ENCODE measurements around the gene PANK4. TPM values are rescaled to one million over a fixed set of nuclear protein-coding genes. Genes with fewer than 3 reads are reported as not detected.
"Not testable (repeated sequence)": the region's sequence is repeated elsewhere in the genome, so short reads cannot be mapped to it uniquely, and the experiment has no call there.

PANK4 gene
- total RNA-seq, 8 experiments from 2014 or later = 24.9 to 44.0 (median 37.3) TPM

DNA sequence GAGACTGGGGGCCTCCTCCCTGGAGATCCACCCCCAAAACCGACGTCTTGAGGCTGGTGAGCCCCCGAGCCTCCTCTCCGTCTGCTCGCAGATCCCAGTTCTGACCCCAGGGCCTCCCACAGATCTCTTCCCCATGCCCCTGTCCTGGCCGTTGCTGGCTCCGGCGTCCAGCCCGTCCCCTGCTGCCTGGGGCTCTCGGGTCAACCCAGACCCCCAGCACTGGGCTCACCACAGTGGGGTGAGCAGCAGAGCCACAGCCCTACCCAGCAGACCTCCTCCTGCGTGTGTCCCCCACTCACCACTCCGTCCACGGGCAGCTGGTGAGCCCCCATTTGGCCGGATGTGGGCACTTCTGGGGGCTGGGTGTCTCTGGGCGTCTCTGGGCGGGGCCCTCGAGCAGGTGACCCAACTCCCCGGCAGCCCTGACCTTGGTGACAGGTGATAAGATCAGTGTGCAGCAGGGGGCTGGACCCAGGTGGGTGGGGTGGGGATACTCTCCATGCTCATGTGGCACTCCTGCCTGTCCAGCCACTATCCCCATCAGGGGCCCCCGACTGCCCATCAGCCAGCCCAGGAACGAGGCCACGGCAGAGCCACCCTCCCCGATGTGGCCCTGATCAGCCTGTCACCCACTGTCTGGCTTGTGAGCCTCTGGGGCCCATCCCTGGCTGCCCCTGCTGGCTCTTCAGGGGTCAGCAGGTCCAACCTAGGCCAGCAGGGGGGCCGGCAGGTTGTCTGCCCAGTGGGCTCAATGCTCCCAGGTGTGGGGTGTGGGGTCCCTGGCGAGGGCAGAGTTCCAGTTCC, 30.5 kb upstream of the PANK4 start:
- Histone ChIP-seq H3K27ac (no peak overlapping the region), H3K4me1 (replicated peaks in 1 of 2) (peaks cover 29 to 30% of the 10 kb centered on the region in 2 donors), H3K4me3 (no peak overlapping the region)
- 40 to 100% (median 60%) methylated on average over 1 to 10 of the region's 24 CpGs; no CpG with 5 or more reads in 6 of the 10 experiments for WGBS, 10 experiments
- ATAC-seq (replicated peaks in 6 of 8) = peak in 6 of 8 experiments; percentile 1 to 48 (median 16)
- in situ Hi-C loops (cut with MboI; ENCODE audit: low pct_unique_long_range_greater_than_20kb in 2 of 9, low sequenced_read_pairs in 9 of 9, unreplicated experiment in 9 of 9) = loop anchor here in 1 of 9 experiments (25.0 kb wide), 1 partner anchor 880 kb away; no protein-coding TSS in a partner anchor

GRCh38 chr1:2556277-2556677, 29.9 kb upstream of the PANK4 start, which contains the start of gene TNFRSF14:
TNFRSF14 (plus strand) TSS chr1:2556371; CDS start chr1:2556665, 294 bp downstream.
- ATAC-seq (replicated peaks in 6 of 8) = peak; percentile 6 to 72 (median 16)
- in situ Hi-C loops (cut with MboI; ENCODE audit: low pct_unique_long_range_greater_than_20kb in 2 of 9, low sequenced_read_pairs in 9 of 9, unreplicated experiment in 9 of 9) = loop anchor here in 1 of 9 experiments (25.0 kb wide), 1 partner anchor 881 kb away; no protein-coding TSS in a partner anchor
- Histone ChIP-seq H3K4me1 (replicated peaks in 1 of 2) (peaks cover 29 to 30% of the 10 kb centered on the region in 2 donors), H3K27ac (peak within 1 kb of the TSS in 1 of 2 donors; percentile 3), H3K4me3 (no peak within 1 kb of the TSS)
- 0 to 80% (median 57%) methylated on average over 2 to 8 of the region's 16 CpGs; no CpG with 5 or more reads in 6 of the 10 experiments for WGBS, 10 experiments

GRCh38 chr1:2555634-2556276, 29.4 kb upstream of the PANK4 start:
- Histone ChIP-seq H3K27ac (peak overlapping the region in 1 of 2 donors; percentile 3), H3K4me3 (no peak overlapping the region), H3K4me1 (replicated peaks in 1 of 2) (peaks cover 29 to 30% of the 10 kb centered on the region in 2 donors)
- ATAC-seq (replicated peaks in 6 of 8) = peak in 7 of 8 experiments; percentile 11 to 43 (median 20)
- in situ Hi-C loops (cut with MboI; ENCODE audit: low pct_unique_long_range_greater_than_20kb in 2 of 9, low sequenced_read_pairs in 9 of 9, unreplicated experiment in 9 of 9) = loop anchor here in 1 of 9 experiments (25.0 kb wide), 1 partner anchor 882 kb away; no protein-coding TSS in a partner anchor
- WGBS, 10 experiments = 12 to 67% (median 20%) methylated on average over 1 to 9 of the region's 26 CpGs; no CpG with 5 or more reads in 7 of the 10 experiments

GRCh38 chr1:2554621-2555387, 28.4 kb upstream of the PANK4 start:
- 0 to 90% (median 80%) methylated on average over 1 to 9 of the region's 19 CpGs; no CpG with 5 or more reads in 4 of the 10 experiments for WGBS, 10 experiments
- Histone ChIP-seq H3K4me1 (replicated peaks in 1 of 2) (peaks cover 34 to 37% of the 10 kb centered on the region in 2 donors), H3K27ac (no peak overlapping the region), H3K4me3 (no peak overlapping the region)
- peak in 5 of 8 experiments; percentile 4 to 23 (median 11) for ATAC-seq (replicated peaks in 6 of 8)
- in situ Hi-C loops (cut with MboI; ENCODE audit: low pct_unique_long_range_greater_than_20kb in 2 of 9, low sequenced_read_pairs in 9 of 9, unreplicated experiment in 9 of 9) = loop anchor here in 1 of 9 experiments (25.0 kb wide), 1 partner anchor 882 kb away; no protein-coding TSS in a partner anchor

- in situ Hi-C loops (cut with MboI; ENCODE audit: low pct_unique_long_range_greater_than_20kb in 2 of 9, low sequenced_read_pairs in 9 of 9, unreplicated experiment in 9 of 9) = loop anchor here in 1 of 9 experiments (25.0 kb wide), 1 partner anchor 883 kb away; no protein-coding TSS in a partner anchor
- H3K27ac ChIP-seq = no peak overlapping the region
- ATAC-seq (replicated peaks in 6 of 8) = no peak
- 40 to 100% (median 92%) methylated on average over 1 to 9 of the region's 30 CpGs; no CpG with 5 or more reads in 6 of the 10 experiments for WGBS, 10 experiments
- H3K4me1 ChIP-seq (replicated peaks in 1 of 2) = peaks cover 42 to 44% of the 10 kb centered on the region in 2 donors
- no peak overlapping the region for H3K4me3 ChIP-seq
Observed at GRCh38 chr1:2553871-2554620, 27.6 kb upstream of the PANK4 start.

DNA sequence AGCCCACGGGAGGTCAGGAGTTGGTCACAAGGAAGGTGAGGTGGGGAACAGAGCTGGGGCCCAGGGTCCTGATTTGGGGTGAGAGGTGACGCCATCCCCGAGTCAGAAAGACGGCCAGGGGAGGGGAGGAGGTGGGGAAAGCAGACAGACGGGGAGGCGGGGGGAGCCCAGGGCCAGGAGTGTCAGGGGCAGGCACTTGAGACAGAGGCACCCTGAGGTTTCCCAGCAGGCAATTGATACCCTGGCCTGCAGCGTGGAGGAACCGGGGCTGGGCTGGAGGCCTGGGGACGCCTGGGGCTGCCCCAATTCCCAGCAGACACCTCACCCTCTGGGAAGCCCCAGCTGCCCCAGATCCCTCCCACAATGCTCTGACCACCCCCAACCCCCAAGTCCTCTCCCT, 26.7 kb upstream of the PANK4 start:
- in situ Hi-C loops (cut with MboI; ENCODE audit: low pct_unique_long_range_greater_than_20kb in 2 of 9, low sequenced_read_pairs in 9 of 9, unreplicated experiment in 9 of 9) = loop anchor here in 1 of 9 experiments (25.0 kb wide), 1 partner anchor 884 kb away; no protein-coding TSS in a partner anchor
- peaks cover 51 to 54% of the 10 kb centered on the region in 2 donors for H3K4me1 ChIP-seq (replicated peaks in 1 of 2)

DNA sequence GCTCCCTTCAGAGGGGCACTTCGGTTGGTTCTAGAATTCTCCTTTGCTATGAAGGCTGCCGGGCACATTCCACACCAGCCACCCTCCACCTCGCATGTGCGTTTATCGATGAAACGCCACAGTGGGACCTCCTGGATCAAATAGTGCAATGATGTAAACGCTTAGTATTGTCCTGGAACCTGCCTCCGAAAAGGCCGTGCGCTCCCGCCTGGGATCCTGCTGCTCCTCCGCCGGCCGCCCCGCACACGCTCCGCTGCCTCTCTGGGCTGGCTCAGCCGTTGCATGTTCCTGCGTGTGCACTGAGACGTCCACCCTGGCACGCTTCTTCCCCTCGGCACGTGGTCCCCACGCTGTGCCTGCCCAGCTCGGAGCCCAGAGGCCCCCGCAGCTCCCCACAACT, 25.8 kb upstream of the PANK4 start:
- no peak overlapping the region for H3K4me3 ChIP-seq
- in situ Hi-C loops (cut with MboI; ENCODE audit: low pct_unique_long_range_greater_than_20kb in 2 of 9, low sequenced_read_pairs in 9 of 9, unreplicated experiment in 9 of 9) = loop anchor here in 1 of 9 experiments (25.0 kb wide), 1 partner anchor 885 kb away; no protein-coding TSS in a partner anchor
- H3K4me1 ChIP-seq (replicated peaks in 1 of 2) = peaks cover 59 to 63% of the 10 kb centered on the region in 2 donors
- WGBS, 10 experiments = 85 to 86% methylated on average over 10 to 17 of the region's 26 CpGs; no CpG with 5 or more reads in 8 of the 10 experiments
- no peak overlapping the region for H3K27ac ChIP-seq
- ATAC-seq (replicated peaks in 6 of 8) = no peak

More for the DNA sequence above, 26.7 kb upstream of the PANK4 start:
- not testable (repeated sequence) for H3K4me3 ChIP-seq; ATAC-seq (replicated peaks in 6 of 8); H3K27ac ChIP-seq
- no CpG with 5 or more reads among the region's 9 CpGs for WGBS, 10 experiments

DNA sequence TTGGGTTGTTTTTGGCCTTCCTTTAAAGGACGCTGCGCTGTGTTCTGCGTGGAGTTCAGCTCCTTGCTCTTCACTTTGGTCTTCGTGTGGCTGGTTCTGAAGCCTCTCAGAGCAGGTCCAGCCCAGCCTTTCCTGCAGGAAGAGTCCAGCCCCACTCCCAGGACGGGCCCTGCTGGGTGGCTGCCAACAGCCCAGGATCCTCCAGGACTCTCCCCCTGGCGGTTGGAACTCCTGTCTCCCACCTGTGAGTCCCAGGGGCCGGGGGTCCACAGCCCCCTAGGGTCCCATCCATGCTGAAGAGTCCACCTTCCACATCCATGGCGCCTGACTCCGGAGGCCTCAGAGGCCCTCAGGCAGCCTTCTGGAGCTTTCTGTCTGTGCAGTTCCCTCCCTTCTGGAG, 25.1 kb upstream of the PANK4 start:
- 82 to 100% (median 100%) methylated on average over 1 to 5 of the region's 9 CpGs; no CpG with 5 or more reads in 7 of the 10 experiments for WGBS, 10 experiments
- H3K4me1 ChIP-seq (replicated peaks in 1 of 2) = peaks cover 59 to 67% of the 10 kb centered on the region in 2 donors

DNA sequence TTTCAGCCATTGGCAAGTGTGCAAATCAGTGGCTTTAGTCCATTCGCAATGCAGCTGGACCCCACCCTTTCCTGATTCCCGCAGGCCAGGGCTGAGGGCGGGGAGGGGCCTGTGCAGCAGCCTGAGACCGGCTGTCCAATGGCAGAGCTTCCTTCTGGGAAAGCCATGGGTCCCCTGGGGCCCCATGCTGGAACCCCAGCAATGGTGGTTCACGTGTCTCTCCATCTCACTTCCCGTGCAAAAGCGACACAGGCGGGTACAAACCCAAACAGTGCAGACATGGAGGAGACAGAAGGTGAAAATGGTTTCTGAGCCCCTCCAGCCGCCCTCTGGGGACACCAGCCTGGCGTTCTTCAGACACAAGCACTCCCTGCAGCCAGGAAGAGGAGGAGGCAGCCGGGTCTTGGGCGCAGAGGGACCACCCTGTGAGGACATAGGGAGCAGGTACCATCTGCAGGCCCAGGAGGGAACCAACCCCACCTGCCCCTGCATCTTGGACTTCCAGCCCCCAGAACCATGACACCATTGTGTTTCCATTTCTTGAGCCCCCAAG, 24.0 kb upstream of the PANK4 start:
- H3K27ac ChIP-seq, H3K4me3 ChIP-seq: not testable (repeated sequence)
- peaks cover 56 to 64% of the 10 kb centered on the region in 2 donors for H3K4me1 ChIP-seq (replicated peaks in 1 of 2)
- peak in 3 of 8 experiments; percentile 2 to 5 (median 3) for ATAC-seq (replicated peaks in 6 of 8)
- WGBS, 10 experiments = no CpG with 5 or more reads among the region's 12 CpGs
- in situ Hi-C loops (cut with MboI; ENCODE audit: low pct_unique_long_range_greater_than_20kb in 2 of 9, low sequenced_read_pairs in 9 of 9, unreplicated experiment in 9 of 9) = loop anchor here in 1 of 9 experiments (25.0 kb wide), 1 partner anchor 887 kb away; no protein-coding TSS in a partner anchor

More for the DNA sequence above, 25.1 kb upstream of the PANK4 start:
- H3K27ac ChIP-seq; ATAC-seq (replicated peaks in 6 of 8); H3K4me3 ChIP-seq: not testable (repeated sequence)
- in situ Hi-C loops (cut with MboI; ENCODE audit: low pct_unique_long_range_greater_than_20kb in 2 of 9, low sequenced_read_pairs in 9 of 9, unreplicated experiment in 9 of 9) = loop anchor here in 1 of 9 experiments (25.0 kb wide), 1 partner anchor 886 kb away; no protein-coding TSS in a partner anchor

DNA sequence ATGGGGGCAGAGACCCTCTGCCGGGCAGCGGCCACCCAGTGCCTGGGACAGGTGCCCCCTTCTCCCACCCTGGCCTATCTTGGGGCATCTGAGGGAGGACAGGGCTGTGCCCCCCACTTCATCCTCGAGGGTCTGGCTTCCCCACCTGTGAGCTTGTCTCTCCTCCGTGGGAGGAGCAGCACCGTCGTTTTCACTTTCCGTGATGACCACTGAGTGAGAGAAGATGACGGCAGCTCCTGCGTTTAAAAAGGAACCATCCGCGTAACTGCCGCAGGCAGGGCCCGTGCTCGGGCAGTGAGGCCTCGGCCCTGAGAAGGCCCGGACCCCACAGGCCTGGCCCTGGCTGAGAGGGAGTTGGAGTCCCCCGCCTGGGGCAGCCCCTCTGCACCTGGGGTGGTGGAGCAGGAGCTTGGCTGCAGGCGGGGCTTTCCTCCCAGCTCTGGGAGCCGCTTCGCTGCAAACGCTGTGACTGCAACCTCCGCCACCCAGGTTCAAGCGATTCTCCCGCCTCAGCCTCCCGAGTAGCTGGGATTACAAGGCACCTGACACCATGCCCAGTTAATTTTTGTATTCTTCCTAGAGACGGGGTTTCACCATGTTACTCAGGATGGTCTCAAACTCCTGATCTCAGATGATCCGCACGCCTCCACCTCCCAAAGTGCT, 23.1 kb upstream of the PANK4 start:
- not testable (repeated sequence) for H3K4me3 ChIP-seq; ATAC-seq (replicated peaks in 6 of 8)
- in situ Hi-C loops (cut with MboI; ENCODE audit: low pct_unique_long_range_greater_than_20kb in 2 of 9, low sequenced_read_pairs in 9 of 9, unreplicated experiment in 9 of 9) = loop anchor here in 5 of 9 experiments (10.0 to 25.0 kb wide), 5 partner anchors 112 to 888 kb away; partner anchors contain the start of gene PEX10 (in 3 of the 5)
- Histone ChIP-seq H3K4me1 (replicated peaks in 1 of 2) (peaks cover 61 to 69% of the 10 kb centered on the region in 2 donors), H3K27ac (peak overlapping the region; percentile 80 to 92)
- 80 to 100% methylated on average over 1 to 2 of the region's 28 CpGs; no CpG with 5 or more reads in 8 of the 10 experiments for WGBS, 10 experiments
